Subcutaneous abdominal adipose tissue (tissue), 5 donors: ENCODE data around the gene GIT1.

Source experiments
- H3K27ac ChIP-seq: one replicate; pipeline ENCODE4 v1.7.0; 2013; ENCODE audit warnings: low read depth, mild to moderate bottlenecking, inconsistent platforms, low read length, moderate library complexity
- H3K27me3 ChIP-seq, 5 donors: one replicate each; pipeline ENCODE4 v1.7.0; 2013; ENCODE audit warnings: low read length in 5 of 5, inconsistent platforms in 1 of 5; ENCODE audit not compliant: control insufficient read depth in 5 of 5, insufficient read depth in 4 of 5
- H3K36me3 ChIP-seq, 5 donors: one replicate each; pipeline ENCODE4 v1.7.0; 2013; ENCODE audit warnings: low read length in 5 of 5; ENCODE audit not compliant: control insufficient read depth in 5 of 5, insufficient read depth in 5 of 5
- H3K4me1 ChIP-seq, 5 donors: one replicate each; pipeline ENCODE4 v1.7.0; 2013; ENCODE audit warnings: low read length in 5 of 5, mild to moderate bottlenecking in 3 of 5, moderate library complexity in 1 of 5; ENCODE audit not compliant: control insufficient read depth in 5 of 5, insufficient read depth in 5 of 5
- H3K4me3 ChIP-seq, 5 donors: one replicate each; pipeline ENCODE4 v1.7.0; 2013; ENCODE audit warnings: low read length in 5 of 5, low read depth in 1 of 5
- H3K9ac ChIP-seq, 5 donors: one replicate each; pipeline ENCODE4 v1.7.0; 2013; ENCODE audit warnings: low read length in 5 of 5, mild to moderate bottlenecking in 4 of 5, moderate library complexity in 3 of 5
- H3K9me3 ChIP-seq, 5 donors: one replicate each; pipeline ENCODE4 v1.7.0; 2013; ENCODE audit warnings: low read length in 5 of 5; ENCODE audit not compliant: control insufficient read depth in 5 of 5
- donor health status: healthy.
- donor health status: healthy.
- donor health status: healthy.
- donor health status: healthy.
- donor health status: healthy.

The GIT1 gene

GRCh38 chr17:29616300-29617048, 27.0 kb upstream of the GIT1 start:
- H3K27ac ChIP-seq, result no peak overlapping the region
- peaks cover 6 to 59% (median 53%) of the 10 kb centered on the region in 5 donors for H3K4me1 ChIP-seq
- H3K9ac ChIP-seq, result no peak overlapping the region

GRCh38 chr17:29615492-29616299, 26.2 kb upstream of the GIT1 start:
- Histone ChIP-seq H3K27me3 (peaks cover 0 to 5% (median 0%) of the 10 kb centered on the region in 5 donors), H3K36me3 (no peaks in the 10 kb centered on the region), H3K27ac (no peak overlapping the region), H3K4me3 (peak overlapping the region; percentile 35 to 69 (median 59)), H3K4me1 (peaks cover 6 to 59% (median 53%) of the 10 kb centered on the region in 5 donors), H3K9me3 (no peaks in the 10 kb centered on the region), H3K9ac (peak overlapping the region in 1 of 5 donors; percentile 0)

More at GRCh38 chr17:29616300-29617048, 27.0 kb upstream of the GIT1 start:
- Histone ChIP-seq H3K9me3 (no peaks in the 10 kb centered on the region), H3K4me3 (peak overlapping the region; percentile 35 to 69 (median 59)), H3K27me3 (peaks cover 0 to 5% (median 0%) of the 10 kb centered on the region in 5 donors), H3K36me3 (no peaks in the 10 kb centered on the region)

GRCh38 chr17:29615048-29615385, 25.6 kb upstream of the GIT1 start:
- no peak overlapping the region for H3K27ac ChIP-seq
- H3K4me1 ChIP-seq, result peaks cover 6 to 59% (median 53%) of the 10 kb centered on the region in 5 donors
- no peaks in the 10 kb centered on the region for H3K36me3 ChIP-seq
- peak overlapping the region; percentile 19 to 69 (median 59) for H3K4me3 ChIP-seq
- peak overlapping the region in 1 of 5 donors; percentile 0 for H3K9ac ChIP-seq
- H3K9me3 ChIP-seq, result no peaks in the 10 kb centered on the region
- H3K27me3 ChIP-seq, result peaks cover 0 to 5% (median 0%) of the 10 kb centered on the region in 5 donors

- Histone ChIP-seq H3K9ac (peak overlapping the region in 1 of 5 donors; percentile 0), H3K36me3 (peaks cover 0 to 1% (median 0%) of the 10 kb centered on the region in 5 donors), H3K27me3 (peaks cover 0 to 5% (median 0%) of the 10 kb centered on the region in 5 donors), H3K9me3 (no peaks in the 10 kb centered on the region), H3K4me3 (peak overlapping the region in 2 of 5 donors; percentile 57 to 69), H3K27ac (no peak overlapping the region), H3K4me1 (peaks cover 6 to 59% (median 53%) of the 10 kb centered on the region in 5 donors)
Observed at GRCh38 chr17:29614349-29615047, 25.1 kb upstream of the GIT1 start.

GRCh38 chr17:29613856-29614255, 24.4 kb upstream of the GIT1 start:
- Histone ChIP-seq H3K9ac (peak overlapping the region in 2 of 5 donors; percentile 30 to 53), H3K27ac (no peak overlapping the region), H3K27me3 (peaks cover 0 to 3% (median 0%) of the 10 kb centered on the region in 5 donors), H3K4me3 (peak overlapping the region; percentile 39 to 63 (median 55)), H3K4me1 (peaks cover 6 to 59% (median 53%) of the 10 kb centered on the region in 5 donors), H3K36me3 (peaks cover 0 to 6% (median 0%) of the 10 kb centered on the region in 5 donors), H3K9me3 (no peaks in the 10 kb centered on the region)

- Histone ChIP-seq H3K4me1 (peaks cover 6 to 56% (median 51%) of the 10 kb centered on the region in 5 donors), H3K27ac (no peak overlapping the region), H3K9me3 (no peaks in the 10 kb centered on the region), H3K36me3 (peaks cover 0 to 6% (median 0%) of the 10 kb centered on the region in 5 donors), H3K4me3 (peak overlapping the region; percentile 39 to 63 (median 55)), H3K9ac (peak overlapping the region in 2 of 5 donors; percentile 30 to 53), H3K27me3 (no peaks in the 10 kb centered on the region)
Observed at GRCh38 chr17:29613352-29613837, 23.9 kb upstream of the GIT1 start.

- Histone ChIP-seq H3K27ac (no peak overlapping the region), H3K9ac (no peak overlapping the region), H3K36me3 (peaks cover 0 to 6% (median 0%) of the 10 kb centered on the region in 5 donors), H3K27me3 (no peaks in the 10 kb centered on the region), H3K9me3 (no peaks in the 10 kb centered on the region), H3K4me3 (peak overlapping the region in 3 of 5 donors; percentile 46 to 63 (median 59)), H3K4me1 (peaks cover 6 to 49% (median 43%) of the 10 kb centered on the region in 5 donors)
Observed at GRCh38 chr17:29612404-29613280, 23.2 kb upstream of the GIT1 start.

GRCh38 chr17:29612094-29612403, 22.6 kb upstream of the GIT1 start:
- peaks cover 3 to 43% (median 37%) of the 10 kb centered on the region in 5 donors for H3K4me1 ChIP-seq

More at GRCh38 chr17:29612094-29612403, 22.6 kb upstream of the GIT1 start:
- no peaks in the 10 kb centered on the region for H3K9me3 ChIP-seq
- no peak overlapping the region for H3K27ac ChIP-seq
- H3K36me3 ChIP-seq, result peaks cover 0 to 6% (median 0%) of the 10 kb centered on the region in 5 donors
- H3K9ac ChIP-seq, result no peak overlapping the region
- no peaks in the 10 kb centered on the region for H3K27me3 ChIP-seq
- H3K4me3 ChIP-seq, result no peak overlapping the region
